ENCODE results near the gene DMBX1. TPM values are rescaled to one million over a fixed set of nuclear protein-coding genes. Genes with fewer than 3 reads are reported as not detected.

DMBX1 gene
- polyA plus RNA-seq, 1 donor from 2014 or later, result 0.28 TPM

GRCh38 chr1:46466477-46467182 lies 23.0 kb upstream of the DMBX1 start:
- no peaks in the 10 kb centered on the region for H3K79me2 ChIP-seq (replicated peaks; ENCODE audit: insufficient read depth, low read length)
- no peaks in the 10 kb centered on the region for H3K9me3 ChIP-seq (ENCODE audit: low read length)
- H3K27ac ChIP-seq (ENCODE audit: low read length), result no peak overlapping the region
- peak overlapping the region; percentile 30 for H3K4me2 ChIP-seq (ENCODE audit: low read length)
- no peak for TF ChIP-seq EZH2 (IDR thresholded peaks at IDR 0.05; ENCODE audit: borderline replicate concordance, insufficient read depth, low read length, poor library complexity, severe bottlenecking)
- peak; percentile 51 for TF ChIP-seq MXI1 (conservative IDR thresholded peaks at IDR 0.05; ENCODE audit: poor library complexity, severe bottlenecking)
- no peak for TF ChIP-seq TAF1 (IDR thresholded peaks at IDR 0.05; ENCODE audit: low read depth)
- H3K9me2 ChIP-seq (ENCODE audit: insufficient read depth, low read length), result no peaks in the 10 kb centered on the region
- H4K20me1 ChIP-seq (ENCODE audit: insufficient read depth), result no peaks in the 10 kb centered on the region
- peak overlapping the region; percentile 43 for H3K9ac ChIP-seq (ENCODE audit: low read length)
- H3K36me3 ChIP-seq (ENCODE audit: insufficient read depth, low read length), result no peaks in the 10 kb centered on the region
- peaks cover 52% of the 10 kb centered on the region for H3K27me3 ChIP-seq (ENCODE audit: insufficient read depth, low read depth, low read length)
- no peak overlapping the region for H2AFZ ChIP-seq (ENCODE audit: low read depth, low read length)
- H3F3A ChIP-seq (ENCODE audit: insufficient read depth, low read length, poor library complexity, severe bottlenecking), result no peaks in the 10 kb centered on the region
- peak overlapping the region; percentile 74 for H3K4me3 ChIP-seq (ENCODE audit: low read length)

GRCh38 chr1:46467183-46467504 lies 22.5 kb upstream of the DMBX1 start:
- no peaks in the 10 kb centered on the region for H4K20me1 ChIP-seq (ENCODE audit: insufficient read depth)
- H2AFZ ChIP-seq (ENCODE audit: low read depth, low read length), result no peak overlapping the region
- H3K9me3 ChIP-seq (ENCODE audit: low read length), result no peaks in the 10 kb centered on the region
- no peak for TF ChIP-seq REST (IDR thresholded peaks at IDR 0.05; ENCODE audit: borderline replicate concordance)
- no peak for TF ChIP-seq EP300 (conservative IDR thresholded peaks at IDR 0.05; ENCODE audit: poor library complexity, severe bottlenecking)
- no peak for TF ChIP-seq TAF1 (IDR thresholded peaks at IDR 0.05; ENCODE audit: low read depth)
- no peak for TF ChIP-seq CTCF (IDR thresholded peaks at IDR 0.05; ENCODE audit: poor library complexity, severe bottlenecking)
- no peak for TF ChIP-seq RAD21 (conservative IDR thresholded peaks at IDR 0.05)
- TF ChIP-seq POLR2AphosphoS5 (IDR thresholded peaks at IDR 0.05), result no peak
- TF ChIP-seq EZH2 (IDR thresholded peaks at IDR 0.05; ENCODE audit: borderline replicate concordance, insufficient read depth, low read length, poor library complexity, severe bottlenecking), result no peak
- TF ChIP-seq MXI1 (conservative IDR thresholded peaks at IDR 0.05; ENCODE audit: poor library complexity, severe bottlenecking), result no peak
- TF ChIP-seq SMC3 (conservative IDR thresholded peaks at IDR 0.05; ENCODE audit: poor library complexity), result no peak
- no peak overlapping the region for H3K4me2 ChIP-seq (ENCODE audit: low read length)
- H3K36me3 ChIP-seq (ENCODE audit: insufficient read depth, low read length), result no peaks in the 10 kb centered on the region
- no peaks in the 10 kb centered on the region for H3K79me2 ChIP-seq (replicated peaks; ENCODE audit: insufficient read depth, low read length)
- H3F3A ChIP-seq (ENCODE audit: insufficient read depth, low read length, poor library complexity, severe bottlenecking), result no peaks in the 10 kb centered on the region
- H3K4me3 ChIP-seq (ENCODE audit: low read length), result peak overlapping the region; percentile 74
- peak overlapping the region; percentile 43 for H3K9ac ChIP-seq (ENCODE audit: low read length)
- no peak overlapping the region for H3K27ac ChIP-seq (ENCODE audit: low read length)
- peaks cover 52% of the 10 kb centered on the region for H3K27me3 ChIP-seq (ENCODE audit: insufficient read depth, low read depth, low read length)
- H3K9me2 ChIP-seq (ENCODE audit: insufficient read depth, low read length), result no peaks in the 10 kb centered on the region

Data from neural cell (in vitro differentiated cells).